H1 (cell line): ENCODE data around the gene FAM219A. TPM values are rescaled to one million over a fixed set of nuclear protein-coding genes. Genes with fewer than 3 reads are reported as not detected.

Source experiments
- CTCF ChIA-PET: fragments of 300-600 bp; sonication (Branson Sonifier 250); formaldehyde crosslinking; loops from one replicate; lab custom pipeline; 2021; ENCODE audit not compliant: partially characterized antibody; lab: Charles Lee
- POLR2A ChIA-PET: fragments of 300-600 bp; sonication (Branson Sonifier 250); formaldehyde crosslinking; loops from one replicate; lab custom pipeline; 2021; ENCODE audit warnings: inconsistent platforms; ENCODE audit not compliant: partially characterized antibody; lab: Charles Lee
- DNase-seq, 2 experiments: peaks; one replicate each; pipeline versions ENCODE4 v3.0.0 to v3.0.0-alpha.2; 2010 to 2022; ENCODE audit warnings: low spot score in 2 of 2, low read depth in 1 of 2, mixed read lengths in 1 of 2
- FAIRE-seq: peaks from 2 replicates; lab custom pipeline; 2011; peaks lifted over from hg19 to GRCh38; lab: Jason Lieb, UNC
- H2AFZ ChIP-seq: 2 replicates; pipeline ENCODE4 v1.8.1; 2012; ENCODE audit warnings: low read length, inconsistent platforms
- H2AK5ac ChIP-seq: 2 replicates; pipeline ENCODE4 v1.6.1; 2013; ENCODE audit warnings: low read depth, low read length
- H2BK120ac ChIP-seq: replicated peaks from 2 replicates; pipeline ENCODE3; 2013; ENCODE audit warnings: low read depth, low read length, inconsistent platforms
- H2BK12ac ChIP-seq: 2 replicates; pipeline ENCODE4 v1.6.1; 2013; ENCODE audit warnings: low read depth, low read length
- H2BK15ac ChIP-seq: 2 replicates; pipeline ENCODE4 v1.6.1; 2013; ENCODE audit warnings: low read length
- H2BK20ac ChIP-seq: 2 replicates; pipeline ENCODE4 v1.6.1; 2013; ENCODE audit warnings: low read length
- H2BK5ac ChIP-seq: 2 replicates; pipeline ENCODE4 v1.6.1; 2013; ENCODE audit warnings: low read depth, low read length
- H3K14ac ChIP-seq: 2 replicates; pipeline ENCODE4 v1.6.1; 2013; ENCODE audit warnings: inconsistent platforms; ENCODE audit not compliant: insufficient read length
- H3K18ac ChIP-seq: 2 replicates; pipeline ENCODE4 v1.6.1; 2013; ENCODE audit warnings: low read length; ENCODE audit errors: extremely low read depth
- H3K23ac ChIP-seq: 2 replicates; pipeline ENCODE4 v1.6.1; 2013; ENCODE audit warnings: inconsistent platforms; ENCODE audit not compliant: insufficient read length
- H3K23me2 ChIP-seq: 2 replicates; pipeline ENCODE4 v1.6.1; 2013; ENCODE audit warnings: low read depth, low read length
- H3K27ac ChIP-seq: 2 replicates; pipeline ENCODE4 v1.6.1; 2011; ENCODE audit warnings: low read depth, low read length, inconsistent platforms
- H3K27me3 ChIP-seq, 4 experiments: replicated peaks in 1 of 4; 1 replicate in 1 of 4; 2 replicates in 3 of 4; pipeline versions ENCODE4 v1.6.1 to v1.8.1; 2011 to 2013; ENCODE audit warnings: low read length in 3 of 4, mild to moderate bottlenecking in 3 of 4, inconsistent platforms in 2 of 4, mixed read lengths in 2 of 4, moderate library complexity in 1 of 4; ENCODE audit not compliant: control insufficient read depth in 3 of 4, insufficient read depth in 3 of 4; ENCODE audit errors: extremely low read depth in 1 of 4
- H3K36me3 ChIP-seq, 4 experiments: 2 replicates each; pipeline versions ENCODE4 v1.6.1 to v1.8.1; 2011 to 2013; ENCODE audit warnings: mild to moderate bottlenecking in 4 of 4, low read length in 3 of 4, moderate library complexity in 2 of 4, control low read depth in 1 of 4, inconsistent platforms in 1 of 4; ENCODE audit not compliant: insufficient read depth in 4 of 4, control insufficient read depth in 2 of 4
- H3K4ac ChIP-seq: replicated peaks from 2 replicates; pipeline ENCODE3; 2013; ENCODE audit warnings: low read length, low read depth, mixed read lengths, inconsistent platforms; ENCODE audit not compliant: insufficient read length
- H3K4me1 ChIP-seq, 4 experiments: replicated peaks in 1 of 4; 1 replicate in 1 of 4; 2 replicates in 3 of 4; pipeline versions ENCODE4 v1.6.1 to v1.8.1; 2011 to 2013; ENCODE audit warnings: low read length in 3 of 4, inconsistent platforms in 2 of 4, mixed read lengths in 1 of 4; ENCODE audit not compliant: insufficient read depth in 4 of 4, control insufficient read depth in 3 of 4
- H3K4me2 ChIP-seq, 2 experiments: 2 replicates each; pipeline versions ENCODE4 v1.6.1 to v1.8.1; 2011 to 2013; ENCODE audit warnings: low read depth in 2 of 2, low read length in 2 of 2, control low read depth in 1 of 2, inconsistent platforms in 1 of 2, mild to moderate bottlenecking in 1 of 2; ENCODE audit not compliant: insufficient read depth in 1 of 2
- H3K4me3 ChIP-seq, 4 experiments: fragments of 200-600, 300-600 bp in 1 of 4; sonication (generic), shearing (Covaris generic), sonication (Bioruptor Twin) in 1 of 4; 2 replicates each; pipeline versions ENCODE4 v1.5.1 to v1.8.1; 2011 to 2016; ENCODE audit warnings: low read length in 4 of 4, low read depth in 3 of 4, control low read depth in 2 of 4, inconsistent platforms in 2 of 4, mild to moderate bottlenecking in 2 of 4, mixed read lengths in 1 of 4, moderate library complexity in 1 of 4; ENCODE audit not compliant: insufficient read depth in 2 of 4; ENCODE audit errors: extremely low read depth in 1 of 4
- H3K56ac ChIP-seq: replicated peaks from 2 replicates; pipeline ENCODE3; 2013; ENCODE audit warnings: low read depth, mild to moderate bottlenecking, mixed read lengths, low read length, inconsistent platforms; ENCODE audit not compliant: insufficient read length
- H3K79me1 ChIP-seq: 2 replicates; pipeline ENCODE4 v1.6.1; 2013; ENCODE audit warnings: low read depth, low read length, control low read depth
- H3K79me2 ChIP-seq, 2 experiments: 2 replicates each; pipeline versions ENCODE4 v1.6.1 to v1.8.1; 2012 to 2013; ENCODE audit warnings: low read length in 2 of 2, mild to moderate bottlenecking in 2 of 2, inconsistent platforms in 1 of 2; ENCODE audit not compliant: insufficient read depth in 2 of 2, control insufficient read depth in 1 of 2
- H3K9ac ChIP-seq, 4 experiments: replicated peaks in 1 of 4; 1 replicate in 1 of 4; 2 replicates in 3 of 4; pipeline versions ENCODE4 v1.6.1 to v1.8.1; 2011 to 2013; ENCODE audit warnings: low read depth in 3 of 4, low read length in 3 of 4, control low read depth in 2 of 4, mild to moderate bottlenecking in 2 of 4, moderate library complexity in 2 of 4, inconsistent platforms in 1 of 4; ENCODE audit errors: extremely low read depth in 1 of 4
- H3K9me3 ChIP-seq, 2 experiments: 2 replicates each; pipeline versions ENCODE4 v1.6.1 to v1.8.1; 2012 to 2013; ENCODE audit warnings: mild to moderate bottlenecking in 2 of 2, moderate library complexity in 2 of 2, control low read depth in 1 of 2, inconsistent platforms in 1 of 2, low read depth in 1 of 2, low read length in 1 of 2, mixed read lengths in 1 of 2; ENCODE audit not compliant: insufficient read depth in 2 of 2
- H4K20me1 ChIP-seq, 2 experiments: replicated peaks in 1 of 2; 2 replicates each; pipeline versions ENCODE3 to v1.8.1; 2011 to 2013; ENCODE audit warnings: inconsistent platforms in 2 of 2, low read length in 2 of 2, mild to moderate bottlenecking in 1 of 2; ENCODE audit not compliant: insufficient read depth in 2 of 2, control insufficient read depth in 1 of 2
- H4K5ac ChIP-seq: 2 replicates; pipeline ENCODE4 v1.6.1; 2013; ENCODE audit warnings: low read length, low read depth, mixed read lengths, inconsistent platforms; ENCODE audit not compliant: insufficient read length
- H4K8ac ChIP-seq: 2 replicates; pipeline ENCODE4 v1.8.0; 2013; ENCODE audit warnings: mild to moderate bottlenecking, moderate library complexity, low read length, inconsistent platforms; ENCODE audit not compliant: insufficient read depth; ENCODE audit errors: extremely low read depth
- H4K91ac ChIP-seq: replicated peaks from 2 replicates; pipeline ENCODE3; 2013; ENCODE audit warnings: low read length, mixed read lengths, inconsistent platforms; ENCODE audit not compliant: insufficient read length
- EP300 ChIP-seq, 2 experiments: IDR thresholded peaks; 1 replicate in 1 of 2; 2 replicates in 1 of 2; pipeline ENCODE4 v1.6.1; 2011 to 2012; ENCODE audit warnings: low read depth in 2 of 2, low read length in 2 of 2, mild to moderate bottlenecking in 2 of 2, borderline replicate concordance in 1 of 2, inconsistent platforms in 1 of 2, moderate library complexity in 1 of 2
- FOSL1 ChIP-seq: IDR thresholded peaks from 2 replicates; pipeline ENCODE4 v1.6.1; 2011; ENCODE audit warnings: mild to moderate bottlenecking, low read depth, low read length, moderate library complexity; ENCODE audit not compliant: insufficient read depth
- KDM4A ChIP-seq: IDR thresholded peaks from one replicate; pipeline ENCODE4 v1.7.1; 2012; ENCODE audit warnings: low read depth, mild to moderate bottlenecking, moderate library complexity, low read length, inconsistent platforms; ENCODE audit not compliant: severe bottlenecking
- POLR2AphosphoS5 ChIP-seq: IDR thresholded peaks from 2 replicates; pipeline ENCODE4 v1.6.1; 2011; ENCODE audit warnings: low read depth, low read length
- SAP30 ChIP-seq: fragments of 300-600 bp; sonication (generic); IDR thresholded peaks from 2 replicates; pipeline ENCODE4 v1.7.1; 2012; ENCODE audit warnings: low read length, moderate library complexity, mild to moderate bottlenecking, inconsistent platforms; ENCODE audit not compliant: insufficient read depth, insufficient replicate concordance
- WGBS, 2 experiments: shearing (Covaris generic) in 1 of 2; methylation state at CpG; one replicate each; pipeline versions ENCODE4 v1.1.6 to v1.1.7; 2013 to 2015; ENCODE audit warnings: low lambda C conversion rate in 2 of 2, mixed read lengths in 2 of 2, inconsistent platforms in 1 of 2, low coverage in 1 of 2, missing lambda C conversion rate in 1 of 2; ENCODE audit not compliant: insufficient replicate concordance in 2 of 2, insufficient coverage in 1 of 2, insufficient read length in 1 of 2; ENCODE audit errors: extremely low coverage in 1 of 2, missing lambda C conversion rate in 1 of 2; 5-methylcytosine and 5-hydroxymethylcytosine counted together
- polyA plus RNA-seq, 7 experiments: library from polyadenylated mRNA; depleted of rRNA in 3 of 7; stranded (reverse) in 5 of 7; unstranded in 2 of 7; fragments of >200 nt in 5 of 7; fragments of 200-250 nt in 2 of 7; gene quantifications; 1 replicate in 5 of 7; 2 replicates in 1 of 7; 4 replicates in 1 of 7; pipeline versions ENCODE4 v1.2.1 to v1.2.3, GENCODE V29; 2011 to 2013; ENCODE audit warnings: missing spikeins in 2 of 7, mixed read lengths in 2 of 7
- total RNA-seq: library from RNA; stranded (reverse); fragmentation: NEBNext Ultra II Directional; extraction: Animal tissue kit (Norgen Biotek cat#: 25700); gene quantifications from 2 replicates; pipeline ENCODE4 v1.2.1, GENCODE V29; 2021
- TF ChIP-seq, protein P1 (sequence below): IDR thresholded peaks from 2 replicates; pipeline ENCODE4 v1.6.1; 2012; ENCODE audit warnings: inconsistent platforms

The FAM219A gene
- total and polyA plus RNA-seq, 2 of the 8 experiments (the other 6 are each of a cell fraction or from before 2014, with no cell fraction given), result 7.7 to 10.4 TPM

DNA sequence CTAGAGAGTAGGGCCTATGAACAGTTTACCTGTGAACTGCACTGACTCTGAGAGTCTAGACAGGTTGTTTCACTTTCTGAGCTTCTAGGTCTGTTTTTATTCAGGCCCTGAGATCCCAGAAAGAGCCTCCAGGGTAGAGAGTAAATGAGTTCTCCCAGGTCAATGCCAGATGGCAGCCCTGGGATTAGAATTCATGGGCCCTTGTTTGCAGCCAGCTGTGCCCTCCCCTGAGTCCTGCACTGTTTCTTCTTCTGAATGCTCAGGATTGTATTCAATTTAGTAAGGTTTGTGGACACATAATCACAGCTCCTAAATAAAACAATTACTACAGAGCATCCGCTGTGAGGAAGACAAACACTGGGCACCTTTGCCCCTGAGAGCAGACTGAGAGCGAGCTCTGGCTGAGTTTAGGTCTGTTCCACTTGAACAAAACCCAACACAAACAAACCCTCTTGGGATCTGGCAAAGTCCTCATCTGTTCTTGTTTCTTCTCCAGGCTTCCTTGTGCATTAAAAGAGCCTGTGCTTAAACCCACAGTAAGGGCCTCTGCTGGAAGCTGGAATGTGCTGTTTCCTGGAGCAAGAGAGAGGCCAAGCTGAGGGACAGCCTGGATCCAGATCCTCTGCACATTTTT lies 29.9 kb downstream of the FAM219A start:
- Histone ChIP-seq H3K14ac (no peak overlapping the region), H3K27ac (no peak overlapping the region), H3K4me1 (no peaks in the 10 kb centered on the region), H3K23me2 (no peaks in the 10 kb centered on the region), H2BK15ac (no peak overlapping the region), H2AFZ (no peak overlapping the region), H3K27me3 (no peaks in the 10 kb centered on the region), H2BK120ac (no peak overlapping the region), H2BK5ac (no peak overlapping the region), H3K79me2 (no peaks in the 10 kb centered on the region), H3K79me1 (no peaks in the 10 kb centered on the region; the same call in 1 of the 2 replicates), H2BK12ac (no peak overlapping the region), H4K5ac (no peak overlapping the region), H4K8ac (no peak overlapping the region), H3K56ac (no peak overlapping the region), H3K9me3 (no peaks in the 10 kb centered on the region), H3K9ac (no peak overlapping the region), H3K4me3 (no peak overlapping the region), H4K91ac (no peak overlapping the region), H2BK20ac (no peak overlapping the region), H2AK5ac (no peak overlapping the region), H3K23ac (no peak overlapping the region), H3K4ac (no peak overlapping the region), H3K4me2 (no peak overlapping the region), H3K18ac (no peak overlapping the region), H3K36me3 (no peaks in the 10 kb centered on the region), H4K20me1 (peaks cover 0 to 10% of the 10 kb centered on the region in 2 experiments)
- WGBS, 2 experiments, result 90% methylated on average over 2 of the region's 2 CpGs; no CpG with 5 or more reads in 1 of the 2 experiments
- DNase-seq, result no peak
- no peak for FAIRE-seq
- ChIA-PET POLR2A (interaction anchor here (1.3 kb wide), 1 partner anchor 26 kb away, joined by 4 read pairs; no protein-coding TSS in a partner anchor), CTCF (interaction anchor here (0.7 to 11.7 kb wide), 11 partner anchors 10 to 175 kb away, joined by 3 to 106 read pairs (median 8); no protein-coding TSS in a partner anchor)
- TF ChIP-seq KDM4A (no peak), SAP30 (no peak), POLR2AphosphoS5 (no peak), FOSL1 (no peak), EP300 (IDR thresholded peaks at IDR 0.05; ENCODE audit: borderline replicate concordance in 1 of 2, low read depth in 2 of 2, low read length in 2 of 2) (no peak)
- TF ChIP-seq, protein P1, sequence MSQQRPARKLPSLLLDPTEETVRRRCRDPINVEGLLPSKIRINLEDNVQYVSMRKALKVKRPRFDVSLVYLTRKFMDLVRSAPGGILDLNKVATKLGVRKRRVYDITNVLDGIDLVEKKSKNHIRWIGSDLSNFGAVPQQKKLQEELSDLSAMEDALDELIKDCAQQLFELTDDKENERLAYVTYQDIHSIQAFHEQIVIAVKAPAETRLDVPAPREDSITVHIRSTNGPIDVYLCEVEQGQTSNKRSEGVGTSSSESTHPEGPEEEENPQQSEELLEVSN, result no peak
